Spinal cord (tissue), 10 donors: Measurements from ENCODE around the gene PPP2R3A. TPM values are rescaled to one million over a fixed set of nuclear protein-coding genes. Genes with fewer than 3 reads are reported as not detected.

Source experiments
- DNase-seq, 6 donors: peaks; one replicate each; pipeline versions ENCODE4 v3.0.0 to v3.0.0-alpha.2; 2013 to 2015; ENCODE audit warnings: low spot score in 6 of 6, low read depth in 4 of 6
- H3K27ac ChIP-seq: one replicate; pipeline ENCODE4 v1.5.1; 2013; ENCODE audit warnings: low read depth, low read length, control low read depth
- H3K27me3 ChIP-seq: one replicate; pipeline ENCODE4 v1.6.1; 2013; ENCODE audit warnings: low read length; ENCODE audit not compliant: control insufficient read depth, insufficient read depth
- H3K36me3 ChIP-seq: one replicate; pipeline ENCODE4 v1.6.1; 2013; ENCODE audit warnings: low read length; ENCODE audit not compliant: control insufficient read depth, insufficient read depth
- H3K4me1 ChIP-seq: one replicate; pipeline ENCODE4 v1.6.1; 2013; ENCODE audit warnings: low read length; ENCODE audit not compliant: control insufficient read depth, insufficient read depth
- H3K4me3 ChIP-seq: one replicate; pipeline ENCODE4 v1.5.1; 2013; ENCODE audit warnings: low read depth, low read length, control low read depth
- H3K9me3 ChIP-seq: one replicate; pipeline ENCODE4 v1.6.1; 2013; ENCODE audit warnings: low read length; ENCODE audit not compliant: control insufficient read depth, insufficient read depth
- WGBS: methylation state at CpG from one replicate; pipeline ENCODE4 v1.1.5; 2013; ENCODE audit warnings: missing lambda C conversion rate; ENCODE audit not compliant: insufficient coverage; 5-methylcytosine and 5-hydroxymethylcytosine counted together
- polyA plus RNA-seq, 2 donors: library from polyadenylated mRNA; unstranded; fragments of 120-200 nt; gene quantifications; one replicate each; pipeline ENCODE4 v1.2.1, GENCODE V29; 2013; ENCODE audit not compliant: insufficient read length in 2 of 2
- total RNA-seq, 2 donors: library from RNA; depleted of rRNA in 1 of 2; stranded (reverse); fragments of 120-200 nt in 1 of 2; fragments of >200 nt in 1 of 2; gene quantifications; one replicate each; pipeline versions ENCODE4 v1.2.3 to v1.2.4, GENCODE V29; 2013 to 2014
- donor health status: healthy.

The PPP2R3A gene
- total and polyA plus RNA-seq, 4 donors, result 13.1 to 21.4 (median 19.3) TPM

DNA sequence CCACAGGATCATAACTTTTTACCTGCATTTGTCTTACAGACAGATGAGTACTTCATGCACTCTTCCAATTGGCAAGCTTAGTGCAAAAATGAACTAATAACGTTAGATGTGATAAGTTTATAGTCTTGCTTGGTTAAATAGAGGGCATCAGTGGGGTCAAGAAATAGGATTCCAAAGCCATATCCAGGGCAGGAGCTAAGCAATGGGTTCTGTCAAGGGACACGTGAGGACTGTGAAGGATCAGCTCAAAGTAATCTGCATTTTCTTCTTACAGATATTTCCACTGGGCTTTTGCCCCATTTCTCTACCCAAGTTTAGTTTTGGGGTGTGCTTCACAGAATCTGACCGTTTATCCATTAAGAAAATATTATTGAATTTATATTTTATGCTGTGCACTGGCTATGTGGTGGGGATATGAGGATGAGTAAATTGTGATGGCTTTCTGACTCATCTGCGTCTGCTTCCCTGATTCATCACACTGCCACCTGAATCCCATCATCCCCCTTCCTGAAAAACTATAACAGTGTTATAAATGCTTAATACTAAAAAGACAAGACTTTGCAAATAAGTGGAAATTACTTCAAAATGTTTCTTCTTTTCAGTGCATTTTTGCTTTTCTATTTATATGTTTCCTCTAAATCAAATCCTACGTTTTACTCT is 17.5 kb downstream of the PPP2R3A start:
- Histone ChIP-seq H3K9me3 (no peaks in the 10 kb centered on the region), H3K36me3 (no peaks in the 10 kb centered on the region), H3K4me3 (no peak overlapping the region), H3K27me3 (no peaks in the 10 kb centered on the region), H3K27ac (no peak overlapping the region), H3K4me1 (no peaks in the 10 kb centered on the region)
- no peak for DNase-seq
- 93% methylated on average over 2 of the region's 5 CpGs for WGBS

DNA sequence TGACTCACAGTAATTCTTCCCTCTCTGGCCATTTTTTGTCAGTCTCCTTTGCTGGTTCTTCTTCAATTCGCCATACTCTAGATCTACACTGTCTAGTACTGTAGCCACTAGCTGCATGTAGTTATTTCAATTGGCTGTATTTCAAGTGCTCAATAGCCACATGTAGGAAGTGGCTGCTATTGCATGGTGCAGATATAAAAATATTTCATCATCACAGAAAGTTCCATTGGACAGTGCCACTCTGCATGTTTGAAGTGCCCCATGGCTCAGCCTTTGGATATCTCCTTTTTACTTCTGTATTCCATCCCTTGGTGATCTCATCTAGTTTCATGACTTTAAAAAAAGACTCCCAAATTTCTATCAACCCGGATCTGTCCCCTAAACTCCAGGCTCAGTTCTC is 22.1 kb downstream of the PPP2R3A start:
- whole genome bisulfite sequencing, result 83% methylated on average over 1 of the region's 2 CpGs
- H3K9me3 ChIP-seq, result no peaks in the 10 kb centered on the region
- no peaks in the 10 kb centered on the region for H3K27me3 ChIP-seq
- no peak overlapping the region for H3K27ac ChIP-seq
- no peaks in the 10 kb centered on the region for H3K4me1 ChIP-seq
- no peaks in the 10 kb centered on the region for H3K36me3 ChIP-seq
- no peak for DNase-seq
- H3K4me3 ChIP-seq, result no peak overlapping the region

DNA sequence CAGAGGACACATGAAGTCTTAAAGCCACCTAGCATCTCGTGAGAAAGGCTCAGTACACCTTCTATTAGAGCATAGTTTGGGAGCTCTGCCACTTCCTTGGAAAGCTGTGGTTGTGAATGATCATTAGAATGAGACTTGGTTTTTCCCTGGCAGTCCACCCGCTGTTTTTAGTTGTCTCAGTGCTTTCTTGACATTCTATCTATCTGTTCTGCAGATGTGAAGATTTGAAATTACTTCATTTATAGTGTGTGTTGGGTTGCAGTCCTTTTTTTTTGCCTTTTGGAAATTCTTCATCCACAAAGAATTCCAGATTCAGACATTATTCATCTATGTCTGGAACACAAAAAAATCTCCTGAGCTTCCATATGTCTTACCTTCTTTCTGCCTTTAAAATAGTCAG is 23.7 kb downstream of the PPP2R3A start:
- Histone ChIP-seq H3K4me1 (no peaks in the 10 kb centered on the region), H3K36me3 (no peaks in the 10 kb centered on the region), H3K27ac (no peak overlapping the region), H3K27me3 (no peaks in the 10 kb centered on the region), H3K4me3 (no peak overlapping the region), H3K9me3 (peaks cover 5% of the 10 kb centered on the region)
- DNase-seq, result no peak
- WGBS, result no CpG with 5 or more reads among the region's 2 CpGs

DNA sequence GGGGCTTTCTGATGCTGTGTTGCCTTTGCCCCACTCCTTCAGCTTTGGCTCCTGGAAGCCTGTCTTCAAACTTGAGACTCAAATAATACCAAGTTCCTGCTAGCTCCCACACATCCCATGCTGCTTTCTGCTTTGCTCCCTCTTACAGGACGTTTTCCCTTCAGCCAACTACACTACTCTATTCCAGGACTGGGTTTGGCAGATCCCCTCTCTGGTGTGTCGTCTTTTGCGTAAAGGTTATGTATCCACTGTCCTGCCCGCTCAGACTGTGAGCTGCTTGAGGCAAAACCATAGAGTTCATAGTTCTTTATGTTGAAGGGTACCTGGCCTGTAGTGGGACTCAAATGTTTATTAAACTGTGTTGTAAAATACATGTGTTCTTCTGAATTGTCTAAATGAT is 25.4 kb downstream of the PPP2R3A start:
- Histone ChIP-seq H3K27ac (no peak overlapping the region), H3K27me3 (no peaks in the 10 kb centered on the region), H3K36me3 (no peaks in the 10 kb centered on the region), H3K4me1 (no peaks in the 10 kb centered on the region), H3K9me3 (peaks cover 5% of the 10 kb centered on the region), H3K4me3 (no peak overlapping the region)
- WGBS, result 74% methylated on average over 3 of the region's 4 CpGs
- DNase-seq, result no peak

DNA sequence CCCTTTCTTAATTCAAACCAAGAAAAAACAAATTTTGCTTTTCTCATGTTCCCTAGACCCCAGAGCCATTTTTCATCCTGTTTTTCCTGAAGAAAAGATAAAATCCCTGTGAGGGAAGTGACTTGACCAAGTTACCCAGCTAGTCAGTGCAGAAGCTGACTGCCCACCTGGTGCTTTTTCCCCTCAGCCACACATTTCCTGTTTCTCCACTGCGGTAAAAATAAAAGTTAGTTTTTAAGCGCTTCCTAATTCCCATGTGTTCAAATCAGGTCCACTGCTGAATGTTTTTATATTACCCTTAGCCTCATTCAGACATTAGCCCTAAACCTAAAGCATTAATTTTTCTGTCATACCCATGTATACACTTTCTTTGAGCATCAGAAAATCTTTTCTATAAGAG is 26.1 kb downstream of the PPP2R3A start:
- no peaks in the 10 kb centered on the region for H3K36me3 ChIP-seq
- WGBS, result 73% methylated on average over 2 of the region's 2 CpGs
- H3K27ac ChIP-seq, result no peak overlapping the region
- peaks cover 5% of the 10 kb centered on the region for H3K9me3 ChIP-seq
- H3K4me1 ChIP-seq, result no peaks in the 10 kb centered on the region
- no peak for DNase-seq
- H3K4me3 ChIP-seq, result no peak overlapping the region
- no peaks in the 10 kb centered on the region for H3K27me3 ChIP-seq

DNA sequence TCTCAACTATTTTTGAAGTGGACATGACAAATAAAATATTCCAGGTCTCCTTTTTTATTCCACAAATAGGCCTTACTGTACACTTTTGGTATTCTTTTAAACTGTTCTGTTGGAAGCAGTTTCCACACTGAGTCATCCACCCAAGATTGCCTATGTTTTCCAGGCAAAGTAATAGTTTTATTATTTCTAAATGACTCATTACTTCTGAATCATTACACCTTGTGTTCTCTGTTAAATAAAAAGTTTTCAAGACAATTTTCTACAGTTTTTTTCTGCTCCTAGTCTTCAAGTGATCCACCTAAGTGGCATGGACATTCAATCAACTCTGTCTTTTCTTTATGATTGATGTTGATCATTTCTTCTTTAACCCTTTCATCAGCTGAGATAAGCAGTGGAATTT is 26.5 kb downstream of the PPP2R3A start:
- Histone ChIP-seq H3K36me3 (no peaks in the 10 kb centered on the region), H3K4me1 (no peaks in the 10 kb centered on the region), H3K27ac (no peak overlapping the region), H3K27me3 (no peaks in the 10 kb centered on the region), H3K4me3 (no peak overlapping the region), H3K9me3 (peaks cover 5% of the 10 kb centered on the region)
- no peak for DNase-seq

DNA sequence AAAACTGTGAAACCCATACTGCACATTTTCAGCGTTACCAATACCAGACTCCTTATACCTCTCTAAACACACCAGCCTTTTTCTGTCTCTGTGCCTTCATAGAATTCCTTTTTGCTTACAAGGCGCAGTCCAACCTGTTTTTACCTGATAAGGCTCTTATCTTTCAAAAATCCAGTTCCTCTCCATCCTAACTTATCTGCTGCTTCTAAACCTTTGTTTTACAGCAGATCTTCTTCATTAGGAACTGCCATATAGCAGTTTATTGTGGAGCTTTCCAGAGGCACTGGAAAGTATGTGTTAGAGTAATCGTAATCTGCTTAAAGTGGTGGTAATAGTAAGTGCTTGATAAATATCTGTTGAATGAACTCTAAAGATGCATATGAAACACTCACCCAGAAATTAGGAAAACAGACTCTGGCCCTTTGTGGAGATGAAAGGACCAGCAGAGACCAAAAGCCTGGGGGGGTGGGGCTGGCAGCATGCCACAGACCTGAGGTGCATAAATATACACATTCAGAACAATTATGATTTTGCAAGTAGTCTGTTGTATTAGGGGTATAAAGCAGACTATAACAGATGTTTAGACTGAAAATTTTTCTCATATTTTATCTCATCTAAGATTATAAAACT is 29.3 kb downstream of the PPP2R3A start:
- Histone ChIP-seq H3K27ac (no peak overlapping the region), H3K4me1 (no peaks in the 10 kb centered on the region), H3K27me3 (no peaks in the 10 kb centered on the region), H3K36me3 (no peaks in the 10 kb centered on the region), H3K9me3 (peaks cover 5% of the 10 kb centered on the region), H3K4me3 (no peak overlapping the region)
- WGBS, result 94% methylated on average over 2 of the region's 3 CpGs
- no peak for DNase-seq

DNA sequence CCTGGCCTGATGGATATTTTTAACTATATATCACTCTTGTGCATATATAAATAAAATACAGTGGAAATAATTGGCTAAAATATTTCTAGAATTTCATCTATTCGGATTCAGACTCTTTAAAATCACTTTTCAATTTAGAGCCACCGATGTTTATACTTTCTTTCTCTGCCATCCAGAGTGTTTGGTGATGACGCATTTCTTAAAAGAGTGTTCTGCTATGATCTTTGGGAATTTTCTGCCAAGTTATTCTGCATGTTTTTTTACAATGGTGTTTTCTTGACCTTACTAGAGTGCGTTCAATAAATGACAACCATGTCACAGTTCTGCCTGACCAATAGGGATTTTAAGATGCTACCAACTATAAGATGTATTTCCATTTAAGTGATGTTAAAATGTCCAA is 30.2 kb downstream of the PPP2R3A start:
- H3K36me3 ChIP-seq, result no peaks in the 10 kb centered on the region
- WGBS, result no CpG with 5 or more reads among the region's 4 CpGs

DNA sequence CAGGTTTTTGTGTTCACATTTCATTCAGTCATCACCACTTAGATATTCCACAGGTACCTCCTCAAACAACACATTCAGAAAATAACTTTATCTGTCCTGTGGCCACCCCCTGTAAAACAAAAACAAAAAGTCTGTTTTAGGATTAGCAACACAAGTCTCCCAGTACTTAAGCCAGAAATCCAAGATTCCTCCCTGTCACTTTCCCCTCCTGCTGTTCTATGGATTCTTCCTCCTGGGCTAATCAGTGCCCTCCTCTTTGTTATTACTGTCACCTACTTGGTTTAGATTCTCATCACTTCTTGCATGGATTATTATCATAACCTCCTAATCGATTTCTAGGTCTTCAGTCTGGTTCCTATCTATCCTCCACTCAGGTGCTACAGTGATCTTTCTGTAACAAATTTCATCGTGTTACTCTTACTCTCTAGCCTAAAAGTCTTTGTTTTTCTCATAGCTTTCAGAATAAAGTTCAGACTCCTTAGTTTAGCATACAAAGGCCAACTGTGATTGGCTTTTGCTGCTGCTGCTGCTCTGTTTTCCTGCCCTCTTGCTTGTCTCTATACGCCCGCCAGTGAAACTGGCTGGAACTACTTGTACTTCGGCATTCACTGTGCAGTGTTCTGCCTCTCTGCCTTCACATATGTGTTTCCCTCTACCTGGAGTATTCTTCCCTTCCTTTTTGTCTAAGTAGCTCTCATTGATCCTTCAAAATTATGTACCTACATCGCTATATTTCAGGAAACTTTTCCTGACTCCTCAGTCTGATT is 32.2 kb downstream of the PPP2R3A start:
- 87% methylated on average over 6 of the region's 6 CpGs for WGBS
- Histone ChIP-seq H3K9me3 (peaks cover 5% of the 10 kb centered on the region), H3K27me3 (no peaks in the 10 kb centered on the region), H3K36me3 (no peaks in the 10 kb centered on the region), H3K4me1 (no peaks in the 10 kb centered on the region), H3K4me3 (no peak overlapping the region), H3K27ac (no peak overlapping the region)
- DNase-seq, result no peak

More for the DNA sequence above, 30.2 kb downstream of the PPP2R3A start:
- DNase-seq, result no peak
- Histone ChIP-seq H3K27me3 (no peaks in the 10 kb centered on the region), H3K9me3 (peaks cover 5% of the 10 kb centered on the region), H3K4me3 (no peak overlapping the region), H3K27ac (no peak overlapping the region), H3K4me1 (no peaks in the 10 kb centered on the region)

DNA sequence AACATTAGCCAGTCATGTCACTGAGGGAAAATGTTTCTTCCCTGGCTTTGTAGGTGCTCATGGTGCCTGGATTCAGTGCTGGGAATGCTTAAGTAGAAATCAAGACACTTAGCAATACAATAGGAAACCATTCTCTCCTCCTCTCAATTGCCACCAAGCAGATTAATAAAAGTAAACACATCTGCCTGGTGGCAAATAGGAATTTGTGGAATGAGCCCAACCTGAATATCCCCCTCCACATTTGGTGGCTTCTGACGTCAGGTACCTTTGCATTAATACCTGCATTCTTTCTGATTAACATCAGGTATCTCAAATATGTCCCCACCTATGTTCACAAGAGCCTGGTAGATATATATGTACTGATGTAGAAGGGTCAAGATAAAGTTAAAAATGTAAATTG is 42.7 kb downstream of the PPP2R3A start:
- H3K4me3 ChIP-seq, result no peak overlapping the region
- DNase-seq, result no peak
- H3K9me3 ChIP-seq, result no peaks in the 10 kb centered on the region
- H3K4me1 ChIP-seq, result no peaks in the 10 kb centered on the region
- H3K27me3 ChIP-seq, result no peaks in the 10 kb centered on the region
- no peak overlapping the region for H3K27ac ChIP-seq
- no CpG with 5 or more reads among the region's 1 CpG for WGBS
- H3K36me3 ChIP-seq, result no peaks in the 10 kb centered on the region
